HCT116 (cell line): Measurements from ENCODE around the gene ADAD2. TPM values are rescaled to one million over a fixed set of nuclear protein-coding genes. Genes with fewer than 3 reads are reported as not detected.

Experiments used
- ATAC-seq: fragments of 200-7000 bp; cut with Tn5 transposase; 2 replicates; pipeline ENCODE4 v1.9.1; 2020; ENCODE audit warnings: mild to moderate bottlenecking, moderate library complexity
- BruUV-seq: library from RNA; stranded (reverse); fragments of 400-500 nt; replicated peaks from 2 replicates; lab custom pipeline; 2021; lab: Mats Ljungman, UMichigan
- CTCF ChIA-PET: fragments of 300-600 bp; sonication (Branson Sonifier 250); formaldehyde crosslinking; loops from one replicate; lab custom pipeline; 2021; ENCODE audit warnings: antibody characterized with exemption; lab: Charles Lee
- POLR2A ChIA-PET: fragments of 300-600, 350-600 bp; sonication (Branson Sonifier 250); formaldehyde crosslinking; loops from one replicate; lab custom pipeline; 2021; ENCODE audit warnings: antibody characterized with exemption; lab: Charles Lee
- RAD21 ChIA-PET, 2 experiments: fragments of 300-600 bp; sonication (Branson Sonifier 250); formaldehyde crosslinking; loops; one replicate each; lab custom pipeline; 2023; ENCODE audit warnings: low total read pairs in 2 of 2; ENCODE audit not compliant: uncharacterized antibody in 2 of 2, unreplicated experiment in 2 of 2, low non-redundant PET in 1 of 2; lab: Charles Lee
- DNase-seq: peaks from one replicate; pipeline ENCODE4 v3.0.0-alpha.2; 2010; ENCODE audit warnings: low read depth, low spot score
- H2AFZ ChIP-seq: fragments of 200-600 bp; shearing (Covaris generic), sonication (generic); 2 replicates; pipeline ENCODE4 v1.6.1; 2017; ENCODE audit warnings: low read depth, mixed run types, mixed read lengths, antibody characterized with exemption, low read length; ENCODE audit not compliant: poor library complexity, severe bottlenecking
- H3K27ac ChIP-seq: 2 replicates; pipeline ENCODE4 v1.5.1; 2012; ENCODE audit warnings: low read depth, low read length
- H3K27me3 ChIP-seq: fragments of 200-600 bp; sonication (generic); 2 replicates; pipeline ENCODE4 v1.6.1; 2016; ENCODE audit warnings: mixed run types, low read length, mixed read lengths; ENCODE audit not compliant: insufficient read depth
- H3K36me3 ChIP-seq, 2 experiments: fragments of 200-500 bp in 1 of 2; fragments of 200-600 bp in 1 of 2; sonication (Bioruptor generic) in 1 of 2; sonication (generic) in 1 of 2; 2 replicates each; pipeline versions ENCODE4 v1.5.1 to v1.6.1; 2014 to 2016; ENCODE audit warnings: low read length in 2 of 2, inconsistent platforms in 1 of 2, mixed read lengths in 1 of 2, mixed run types in 1 of 2; ENCODE audit not compliant: insufficient read depth in 2 of 2, control insufficient read depth in 1 of 2
- H3K4me1 ChIP-seq, 2 experiments: fragments of 200-600 bp in 1 of 2; sonication (generic) in 1 of 2; 2 replicates each; pipeline versions ENCODE4 v1.5.1 to v1.6.1; 2012 to 2017; ENCODE audit warnings: low read length in 2 of 2, inconsistent platforms in 1 of 2, mild to moderate bottlenecking in 1 of 2, mixed read lengths in 1 of 2, mixed run types in 1 of 2, moderate library complexity in 1 of 2; ENCODE audit not compliant: insufficient read depth in 2 of 2, control insufficient read depth in 1 of 2
- H3K4me2 ChIP-seq: fragments of 200-600 bp; sonication (generic); 2 replicates; pipeline ENCODE4 v1.6.1; 2017; ENCODE audit warnings: mixed run types, low read length, mixed read lengths
- H3K4me3 ChIP-seq, 2 experiments: fragments of 200-600 bp in 1 of 2; sonication (generic) in 1 of 2; replicated peaks in 1 of 2; 2 replicates each; pipeline ENCODE4 v1.5.1; 2011 to 2016; ENCODE audit warnings: low read length in 2 of 2, control low read depth in 1 of 2, low read depth in 1 of 2, mild to moderate bottlenecking in 1 of 2, mixed read lengths in 1 of 2, mixed run types in 1 of 2
- H3K79me2 ChIP-seq: fragments of 200-600 bp; sonication (generic); 2 replicates; pipeline ENCODE4 v1.6.1; 2017; ENCODE audit warnings: mild to moderate bottlenecking, mixed run types, low read length, moderate library complexity, mixed read lengths; ENCODE audit not compliant: insufficient read depth
- H3K9ac ChIP-seq: fragments of 200-600 bp; sonication (generic); 2 replicates; pipeline ENCODE4 v1.6.1; 2016; ENCODE audit warnings: low read length, mixed read lengths
- H3K9me2 ChIP-seq: fragments of 200-600 bp; sonication (generic), shearing (Covaris generic); 2 replicates; pipeline ENCODE4 v1.6.1; 2017; ENCODE audit warnings: mixed run types, mild to moderate bottlenecking, moderate library complexity; ENCODE audit not compliant: insufficient read depth
- H3K9me3 ChIP-seq, 2 experiments: fragments of 200-500 bp in 1 of 2; fragments of 200-600 bp in 1 of 2; sonication (Bioruptor generic) in 1 of 2; sonication (generic) in 1 of 2; 2 replicates each; pipeline ENCODE4 v1.6.1; 2014 to 2017; ENCODE audit warnings: low read length in 2 of 2, mixed read lengths in 2 of 2, inconsistent platforms in 1 of 2, low read depth in 1 of 2, mild to moderate bottlenecking in 1 of 2, mixed run types in 1 of 2, moderate library complexity in 1 of 2; ENCODE audit not compliant: control insufficient read depth in 1 of 2, insufficient read depth in 1 of 2
- H4K20me1 ChIP-seq: fragments of 200-600 bp; sonication (generic), shearing (Covaris generic); 2 replicates; pipeline ENCODE4 v1.6.1; 2017; ENCODE audit warnings: mixed run types, mild to moderate bottlenecking, moderate library complexity; ENCODE audit not compliant: insufficient read depth
- CBX3 ChIP-seq: IDR thresholded peaks from 2 replicates; pipeline ENCODE4 v1.6.1; 2012; ENCODE audit warnings: low read depth
- CEBPB ChIP-seq: IDR thresholded peaks from 2 replicates; pipeline ENCODE4 v1.6.1; 2012; ENCODE audit warnings: low read depth
- CTCF ChIP-seq, 3 experiments: fragments of 200-600 bp in 1 of 3; sonication (generic) in 1 of 3; IDR thresholded peaks in 2 of 3; conservative IDR thresholded peaks in 1 of 3; 2 replicates each; pipeline ENCODE4 v1.5.1; 2012 to 2017; ENCODE audit warnings: low read depth in 2 of 3, low read length in 2 of 3, antibody characterized with exemption in 1 of 3, borderline replicate concordance in 1 of 3, control low read depth in 1 of 3, mild to moderate bottlenecking in 1 of 3, mixed read lengths in 1 of 3, mixed run types in 1 of 3, moderate library complexity in 1 of 3; ENCODE audit not compliant: insufficient read depth in 1 of 3
- EGR1 ChIP-seq: IDR thresholded peaks from 2 replicates; pipeline ENCODE4 v1.6.1; 2012; ENCODE audit warnings: low read depth
- ELF1 ChIP-seq: IDR thresholded peaks from 2 replicates; pipeline ENCODE4 v1.6.1; 2012; ENCODE audit warnings: low read depth, borderline replicate concordance
- EZH2 ChIP-seq: fragments of 200-600 bp; sonication (generic); IDR thresholded peaks from 2 replicates; pipeline ENCODE4 v1.6.1; 2017; ENCODE audit warnings: antibody characterized with exemption, mixed run types
- EZH2phosphoT487 ChIP-seq: fragments of 200-600 bp; IDR thresholded peaks from 2 replicates; pipeline ENCODE4 v1.6.1; 2018; ENCODE audit warnings: antibody characterized with exemption, borderline replicate concordance
- FOSL1 ChIP-seq: IDR thresholded peaks from 2 replicates; pipeline ENCODE4 v1.6.1; 2012; ENCODE audit warnings: low read depth
- POLR2A ChIP-seq: IDR thresholded peaks from 2 replicates; pipeline ENCODE4 v1.7.0; 2011; ENCODE audit warnings: borderline replicate concordance; ENCODE audit not compliant: insufficient read depth, insufficient read length; ENCODE audit errors: extremely low read depth
- RAD21 ChIP-seq: IDR thresholded peaks from 2 replicates; pipeline ENCODE4 v1.6.1; 2012; ENCODE audit warnings: low read depth, mild to moderate bottlenecking
- SIN3A ChIP-seq: IDR thresholded peaks from 2 replicates; pipeline ENCODE4 v1.6.1; 2012; ENCODE audit warnings: low read depth
- TCF7L2 ChIP-seq: IDR thresholded peaks from 2 replicates; pipeline ENCODE4 v1.7.0; 2011; ENCODE audit warnings: borderline replicate concordance, inconsistent platforms; ENCODE audit not compliant: insufficient read depth, insufficient read length; ENCODE audit errors: extremely low read depth
- YY1 ChIP-seq: IDR thresholded peaks from 2 replicates; pipeline ENCODE4 v1.6.1; 2011; ENCODE audit warnings: low read length, low read depth, moderate library complexity, mild to moderate bottlenecking; ENCODE audit not compliant: insufficient replicate concordance; ENCODE audit errors: extremely low read depth
- ZBTB33 ChIP-seq: IDR thresholded peaks from 2 replicates; pipeline ENCODE4 v1.6.1; 2011; ENCODE audit warnings: mild to moderate bottlenecking, low read length, moderate library complexity; ENCODE audit not compliant: insufficient replicate concordance; ENCODE audit errors: extremely low read depth
- ZNF274 ChIP-seq: fragments of 200-500 bp; sonication (Bioruptor generic); IDR thresholded peaks from 2 replicates; pipeline ENCODE4 v1.6.1; 2014; ENCODE audit warnings: mild to moderate bottlenecking, low read depth, low read length, inconsistent platforms
- intact Hi-C: fragments of 100-400 bp; cut with micrococcal nuclease; formaldehyde crosslinking; loops from 2 replicates; pipeline ENCODE4 v1.10.0; 2022
- total RNA-seq: library from RNA; stranded (reverse); gene quantifications from one replicate; pipeline ENCODE4 v1.2.1, GENCODE V29; 2021; ENCODE audit not compliant: unreplicated experiment
- TF ChIP-seq, protein P1 (sequence below): IDR thresholded peaks from 2 replicates; pipeline ENCODE4 v1.6.1; 2012
- TF ChIP-seq, protein P2 (sequence below): IDR thresholded peaks from 2 replicates; pipeline ENCODE4 v1.6.1; 2012

ADAD2 gene
- total RNA-seq, 1 experiment from 2014 or later = not detected

GRCh38 chr16:84183572-84183875, 7.4 kb upstream of the ADAD2 start:
- H3K4me3 ChIP-seq = no peak overlapping the region
- TF ChIP-seq CEBPB (no peak), ELF1 (no peak), YY1 (no peak), FOSL1 (no peak), SIN3A (no peak), POLR2A (no peak), TCF7L2 (no peak), CTCF (IDR thresholded peaks at IDR 0.05 in 2 of 3, conservative IDR thresholded peaks at IDR 0.05 in 1 of 3; ENCODE audit: borderline replicate concordance in 1 of 3, insufficient read depth in 1 of 3, low read depth in 2 of 3, low read length in 2 of 3) (no peak), EZH2phosphoT487 (no peak), ZNF274 (no peak), EZH2 (no peak), EGR1 (no peak), ZBTB33 (no peak), CBX3 (no peak), RAD21 (no peak)
- TF ChIP-seq, protein P1, sequence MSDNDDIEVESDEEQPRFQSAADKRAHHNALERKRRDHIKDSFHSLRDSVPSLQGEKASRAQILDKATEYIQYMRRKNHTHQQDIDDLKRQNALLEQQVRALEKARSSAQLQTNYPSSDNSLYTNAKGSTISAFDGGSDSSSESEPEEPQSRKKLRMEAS = no peak
- TF ChIP-seq, protein P2, sequence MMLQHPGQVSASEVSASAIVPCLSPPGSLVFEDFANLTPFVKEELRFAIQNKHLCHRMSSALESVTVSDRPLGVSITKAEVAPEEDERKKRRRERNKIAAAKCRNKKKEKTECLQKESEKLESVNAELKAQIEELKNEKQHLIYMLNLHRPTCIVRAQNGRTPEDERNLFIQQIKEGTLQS = no peak
- no peak for DNase-seq
- ChIA-PET CTCF (no interaction called here), RAD21 (no interaction called here), POLR2A (no interaction called here)
- no peak for ATAC-seq
- no peak overlapping the region for H3K9ac ChIP-seq
- H3K9me3 ChIP-seq = no peaks in the 10 kb centered on the region
- peaks cover 27 to 54% of the 10 kb centered on the region in 2 experiments; a peak in 3 of 4 replicates for H3K36me3 ChIP-seq
- H3K27me3 ChIP-seq = no peaks in the 10 kb centered on the region
- no peak overlapping the region for H3K4me2 ChIP-seq
- BruUV-seq = no TSS peak
- no peak overlapping the region for H2AFZ ChIP-seq
- H3K27ac ChIP-seq = no peak overlapping the region
- peaks cover 9 to 14% of the 10 kb centered on the region in 2 experiments; a peak in 3 of 4 replicates for H3K4me1 ChIP-seq
- no peaks in the 10 kb centered on the region for H3K9me2 ChIP-seq
- peaks cover 46% of the 10 kb centered on the region for H3K79me2 ChIP-seq
- intact Hi-C loops = loop anchor here (10.0 kb wide), 1 partner anchor 301 kb away; no protein-coding TSS in a partner anchor
- no peaks in the 10 kb centered on the region for H4K20me1 ChIP-seq
